ENCODE results near the gene ZNF467.

- TF ChIP-seq GLIS3 (CRISPR knock-in tag; IDR thresholded peaks at IDR 0.05): no peak
- TF ChIP-seq ZC3H10 (CRISPR knock-in tag; IDR thresholded peaks at IDR 0.05): no peak
- TF ChIP-seq ZFP30 (CRISPR knock-in tag; IDR thresholded peaks at IDR 0.05): no peak
- no peak for TF ChIP-seq PATZ1 (CRISPR knock-in tag; IDR thresholded peaks at IDR 0.05; ENCODE audit: borderline replicate concordance)
- TF ChIP-seq ZNF70 (CRISPR knock-in tag; IDR thresholded peaks at IDR 0.05): no peak
Observed at GRCh38 chr7:149721084-149721601, 52.2 kb downstream of the ZNF467 start.

Data from SK-N-SH treated with all-trans-retinoic acid at 6 μM for 48 hours (cell line).